OCI-LY3 (cell line): ENCODE results near the gene PTGR3.

ENCODE experiments used
- EZH2phosphoT487 ChIP-seq: fragments of 200-600 bp; shearing (Covaris generic); IDR thresholded peaks from 2 replicates; pipeline ENCODE4 v1.6.1; 2018; ENCODE audit warnings: antibody characterized with exemption, mixed run types, low read depth
- TF ChIP-seq, protein P1 (sequence below): fragments of 200-600, 300-600 bp; sonication (generic); IDR thresholded peaks from 2 replicates; pipeline ENCODE4 v1.5.1; 2014; ENCODE audit warnings: antibody characterized with exemption, low read length, low read depth

DNA sequence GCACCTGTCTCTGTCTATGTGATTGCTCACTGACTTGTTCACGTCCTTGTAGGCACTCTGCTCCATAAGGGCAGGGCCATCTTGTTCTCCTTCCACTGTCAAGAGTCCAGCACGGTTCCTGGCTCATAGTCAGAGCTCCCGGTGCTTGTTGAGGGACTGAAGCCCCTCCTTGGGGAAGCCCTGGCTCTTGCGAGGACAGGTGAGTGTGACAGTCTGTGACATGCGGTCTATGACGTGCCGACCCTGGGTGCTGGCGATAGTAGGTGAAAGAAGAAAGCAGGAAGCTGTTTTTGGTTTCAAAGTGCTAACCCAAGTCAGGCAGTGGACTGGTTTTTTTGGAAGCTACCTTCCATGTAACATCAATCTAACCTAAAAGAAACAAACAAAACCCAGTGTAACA, 20.5 kb upstream of the PTGR3 start:
- TF ChIP-seq, protein P1, sequence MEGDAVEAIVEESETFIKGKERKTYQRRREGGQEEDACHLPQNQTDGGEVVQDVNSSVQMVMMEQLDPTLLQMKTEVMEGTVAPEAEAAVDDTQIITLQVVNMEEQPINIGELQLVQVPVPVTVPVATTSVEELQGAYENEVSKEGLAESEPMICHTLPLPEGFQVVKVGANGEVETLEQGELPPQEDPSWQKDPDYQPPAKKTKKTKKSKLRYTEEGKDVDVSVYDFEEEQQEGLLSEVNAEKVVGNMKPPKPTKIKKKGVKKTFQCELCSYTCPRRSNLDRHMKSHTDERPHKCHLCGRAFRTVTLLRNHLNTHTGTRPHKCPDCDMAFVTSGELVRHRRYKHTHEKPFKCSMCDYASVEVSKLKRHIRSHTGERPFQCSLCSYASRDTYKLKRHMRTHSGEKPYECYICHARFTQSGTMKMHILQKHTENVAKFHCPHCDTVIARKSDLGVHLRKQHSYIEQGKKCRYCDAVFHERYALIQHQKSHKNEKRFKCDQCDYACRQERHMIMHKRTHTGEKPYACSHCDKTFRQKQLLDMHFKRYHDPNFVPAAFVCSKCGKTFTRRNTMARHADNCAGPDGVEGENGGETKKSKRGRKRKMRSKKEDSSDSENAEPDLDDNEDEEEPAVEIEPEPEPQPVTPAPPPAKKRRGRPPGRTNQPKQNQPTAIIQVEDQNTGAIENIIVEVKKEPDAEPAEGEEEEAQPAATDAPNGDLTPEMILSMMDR: no peak
- TF ChIP-seq EZH2phosphoT487: no peak
